Activated T-helper 2 cell treated with anti-CD3 and anti-CD28 coated beads, Interferon-gamma antibody, Interleukin-2, Interleukin-4, amounts not matched to agents 10 μg/mL and 5 μg/mL and 100 μg/mL, durations not matched to agents 14 hours and 24 hours and 36 hours (primary cell): ENCODE results near the gene MEF2D. TPM values are rescaled to one million over a fixed set of nuclear protein-coding genes. Genes with fewer than 3 reads are reported as not detected.

Source experiments
- DNase-seq: peaks from one replicate; pipeline ENCODE4 v3.0.0; 2021; ENCODE audit warnings: low spot score
- H3K27ac Mint-ChIP-seq: one replicate; pipeline ENCODE4 v1.8.0; 2021; ENCODE audit warnings: mixed read lengths
- H3K27me3 Mint-ChIP-seq: one replicate; pipeline ENCODE4 v1.8.0; 2021; ENCODE audit warnings: low read depth, mixed read lengths
- H3K36me3 Mint-ChIP-seq: one replicate; pipeline ENCODE4 v1.8.0; 2021; ENCODE audit warnings: low read depth, mixed read lengths
- H3K4me1 Mint-ChIP-seq: one replicate; pipeline ENCODE4 v1.8.0; 2021; ENCODE audit warnings: low read depth, mixed read lengths
- H3K4me3 Mint-ChIP-seq: one replicate; pipeline ENCODE4 v1.8.0; 2021; ENCODE audit warnings: low read depth, mild to moderate bottlenecking, moderate library complexity, mixed read lengths
- H3K9me3 Mint-ChIP-seq: one replicate; pipeline ENCODE4 v1.8.0; 2021; ENCODE audit warnings: mixed read lengths
- intact Hi-C: fragments of 100-400 bp; cut with micrococcal nuclease; formaldehyde crosslinking; loops from one replicate; pipeline ENCODE4 v1.15.1; 2023
- total RNA-seq: library from RNA; stranded (reverse); gene quantifications from 2 replicates; pipeline ENCODE4 v1.2.3, GENCODE V29; 2022

The MEF2D gene
- total RNA-seq, 1 donor from 2014 or later: 42.1 TPM

GRCh38 chr1:156448134-156448967, 52.2 kb downstream of the MEF2D start:
- no peak overlapping the region for H3K4me3 Mint-ChIP-seq
- intact Hi-C loops: no loop called here

GRCh38 chr1:156445789-156446263, 54.7 kb downstream of the MEF2D start:
- Mint-ChIP-seq H3K36me3 (no peaks in the 10 kb centered on the region), H3K27ac (no peak overlapping the region), H3K4me3 (no peak overlapping the region), H3K9me3 (no peaks in the 10 kb centered on the region), H3K27me3 (peaks cover 59% of the 10 kb centered on the region), H3K4me1 (peaks cover 17% of the 10 kb centered on the region)
- DNase-seq: peak; percentile 67
- intact Hi-C loops: no loop called here

More at GRCh38 chr1:156448134-156448967, 52.2 kb downstream of the MEF2D start:
- Mint-ChIP-seq H3K27me3 (peaks cover 54% of the 10 kb centered on the region), H3K9me3 (no peaks in the 10 kb centered on the region), H3K36me3 (no peaks in the 10 kb centered on the region), H3K4me1 (peaks cover 29% of the 10 kb centered on the region), H3K27ac (no peak overlapping the region)
- DNase-seq: no peak

- no peaks in the 10 kb centered on the region for H3K9me3 Mint-ChIP-seq
- no peaks in the 10 kb centered on the region for H3K36me3 Mint-ChIP-seq
- H3K4me3 Mint-ChIP-seq: no peak overlapping the region
- no peak for DNase-seq
- intact Hi-C loops: loop anchor here (1.0 kb wide), 1 partner anchor 59 kb away; no protein-coding TSS in a partner anchor
- no peak overlapping the region for H3K27ac Mint-ChIP-seq
- peaks cover 17% of the 10 kb centered on the region for H3K4me1 Mint-ChIP-seq
- H3K27me3 Mint-ChIP-seq: peaks cover 66% of the 10 kb centered on the region
Observed at GRCh38 chr1:156444407-156445001, 56.1 kb downstream of the MEF2D start.

- Mint-ChIP-seq H3K36me3 (no peaks in the 10 kb centered on the region), H3K4me3 (no peak overlapping the region), H3K27me3 (peaks cover 66% of the 10 kb centered on the region), H3K27ac (no peak overlapping the region), H3K9me3 (no peaks in the 10 kb centered on the region), H3K4me1 (peaks cover 25% of the 10 kb centered on the region)
- no peak for DNase-seq
- intact Hi-C loops: no loop called here
Observed at GRCh38 chr1:156443286-156443685, 57.3 kb downstream of the MEF2D start.

GRCh38 chr1:156440654-156441437, 59.7 kb downstream of the MEF2D start:
- H3K27ac Mint-ChIP-seq: no peak overlapping the region
- no peaks in the 10 kb centered on the region for H3K36me3 Mint-ChIP-seq
- H3K4me1 Mint-ChIP-seq: peaks cover 22% of the 10 kb centered on the region
- intact Hi-C loops: no loop called here
- DNase-seq: no peak
- H3K4me3 Mint-ChIP-seq: no peak overlapping the region
- H3K27me3 Mint-ChIP-seq: peaks cover 71% of the 10 kb centered on the region
- no peaks in the 10 kb centered on the region for H3K9me3 Mint-ChIP-seq

- Mint-ChIP-seq H3K36me3 (no peaks in the 10 kb centered on the region), H3K27ac (no peak overlapping the region), H3K4me1 (peaks cover 25% of the 10 kb centered on the region), H3K9me3 (no peaks in the 10 kb centered on the region), H3K27me3 (peaks cover 74% of the 10 kb centered on the region), H3K4me3 (no peak overlapping the region)
- no peak for DNase-seq
- intact Hi-C loops: loop anchor here (2.0 to 10.0 kb wide), 2 partner anchors 19 to 485 kb away; partner anchors contain the start of gene LRRC71
Observed at GRCh38 chr1:156439777-156440183, 60.8 kb downstream of the MEF2D start.

- Mint-ChIP-seq H3K36me3 (no peaks in the 10 kb centered on the region), H3K27me3 (peaks cover 74% of the 10 kb centered on the region), H3K4me3 (no peak overlapping the region), H3K27ac (no peak overlapping the region), H3K4me1 (peaks cover 29% of the 10 kb centered on the region), H3K9me3 (no peaks in the 10 kb centered on the region)
- intact Hi-C loops: loop anchor here (2.0 to 10.0 kb wide), 2 partner anchors 18 to 486 kb away; partner anchors contain the start of gene LRRC71
- no peak for DNase-seq
Observed at GRCh38 chr1:156439036-156439776, 61.4 kb downstream of the MEF2D start.

GRCh38 chr1:156438278-156438987, 62.1 kb downstream of the MEF2D start:
- peaks cover 33% of the 10 kb centered on the region for H3K4me1 Mint-ChIP-seq
- no peak overlapping the region for H3K4me3 Mint-ChIP-seq
- H3K36me3 Mint-ChIP-seq: no peaks in the 10 kb centered on the region
- no peak for DNase-seq
- no peak overlapping the region for H3K27ac Mint-ChIP-seq
- intact Hi-C loops: loop anchor here (2.0 to 10.0 kb wide), 2 partner anchors 18 to 486 kb away; partner anchors contain the start of gene LRRC71
- H3K27me3 Mint-ChIP-seq: peaks cover 78% of the 10 kb centered on the region
- no peaks in the 10 kb centered on the region for H3K9me3 Mint-ChIP-seq

- H3K27me3 Mint-ChIP-seq: peaks cover 83% of the 10 kb centered on the region
- H3K36me3 Mint-ChIP-seq: no peaks in the 10 kb centered on the region
- H3K9me3 Mint-ChIP-seq: no peaks in the 10 kb centered on the region
- no peak for DNase-seq
- H3K4me3 Mint-ChIP-seq: no peak overlapping the region
- no peak overlapping the region for H3K27ac Mint-ChIP-seq
- peaks cover 40% of the 10 kb centered on the region for H3K4me1 Mint-ChIP-seq
- intact Hi-C loops: loop anchor here (10.0 kb wide), 1 partner anchor 488 kb away; the partner anchor contains the start of gene LRRC71
Observed at GRCh38 chr1:156437037-156437867, 63.3 kb downstream of the MEF2D start.

- Mint-ChIP-seq H3K36me3 (no peaks in the 10 kb centered on the region), H3K27ac (no peak overlapping the region), H3K9me3 (no peaks in the 10 kb centered on the region), H3K4me3 (no peak overlapping the region), H3K27me3 (peaks cover 84% of the 10 kb centered on the region), H3K4me1 (peaks cover 40% of the 10 kb centered on the region)
- intact Hi-C loops: loop anchor here (10.0 kb wide), 1 partner anchor 488 kb away; the partner anchor contains the start of gene LRRC71
- no peak for DNase-seq
Observed at GRCh38 chr1:156436141-156437036, 64.2 kb downstream of the MEF2D start.
